Left renal cortex interstitium (tissue), 4 donors: Measurements from ENCODE around the gene GPR82. TPM values are rescaled to one million over a fixed set of nuclear protein-coding genes. Genes with fewer than 3 reads are reported as not detected.
"Not testable (repeated sequence)": the region's sequence is repeated elsewhere in the genome, so short reads cannot be mapped to it uniquely, and the experiment has no call there.

Source experiments
- DNase-seq, 4 donors: peaks; one replicate each; pipeline ENCODE4 v3.0.0-alpha.2; 2013; ENCODE audit warnings: low read depth in 4 of 4, low spot score in 2 of 4, missing footprints in 1 of 4
- polyA plus RNA-seq, 4 donors: library from polyadenylated mRNA; unstranded; fragments of 120-200 nt; gene quantifications; one replicate each; pipeline ENCODE4 v1.2.1, GENCODE V29; 2013; ENCODE audit not compliant: insufficient read length in 4 of 4

The GPR82 gene
- polyA plus RNA-seq, result under 1 TPM; 0.08 to 0.14 (median 0.11) TPM

GRCh38 chrX:41723826-41724225 is at the start of gene GPR82:
Gene GPR82, plus strand, starts transcription at chrX:41724181. Its CDS starts 2,846 bp downstream, at chrX:41727027.
- DNase-seq, result no peak

GRCh38 chrX:41676361-41676760 is 47.6 kb upstream of the GPR82 start:
- not testable (repeated sequence) for DNase-seq

- DNase-seq, result no peak
Observed at GRCh38 chrX:41677183-41678060, 46.6 kb upstream of the GPR82 start.

GRCh38 chrX:41684138-41684537 is 39.8 kb upstream of the GPR82 start:
- DNase-seq, result no peak

GRCh38 chrX:41684940-41685339 is 39.0 kb upstream of the GPR82 start:
- no peak for DNase-seq

GRCh38 chrX:41686788-41687187 is 37.2 kb upstream of the GPR82 start:
- no peak for DNase-seq

- DNase-seq, result no peak
Observed at GRCh38 chrX:41688156-41688555, 35.8 kb upstream of the GPR82 start.

- DNase-seq, result no peak
Observed at GRCh38 chrX:41688835-41689234, 35.1 kb upstream of the GPR82 start, which contains the start of gene GPR34. Gene GPR34, plus strand, starts transcription at chrX:41688973. Its CDS starts 6,661 bp downstream, at chrX:41695634.

GRCh38 chrX:41689711-41690110 is 34.3 kb upstream of the GPR82 start:
- DNase-seq, result no peak

GRCh38 chrX:41692162-41692749 is 31.7 kb upstream of the GPR82 start:
- no peak for DNase-seq

- DNase-seq, result no peak
Observed at GRCh38 chrX:41693024-41693423, 31.0 kb upstream of the GPR82 start.

GRCh38 chrX:41695426-41695825 is 28.6 kb upstream of the GPR82 start:
- DNase-seq, result no peak

- no peak for DNase-seq
Observed at GRCh38 chrX:41703574-41704029, 20.4 kb upstream of the GPR82 start.

GRCh38 chrX:41705042-41705441 is 18.9 kb upstream of the GPR82 start:
- no peak for DNase-seq

- no peak for DNase-seq
Observed at GRCh38 chrX:41705680-41706374, 18.2 kb upstream of the GPR82 start.

GRCh38 chrX:41707218-41707617 is 16.8 kb upstream of the GPR82 start:
- DNase-seq, result no peak

GRCh38 chrX:41708486-41708885 is 15.5 kb upstream of the GPR82 start:
- DNase-seq, result no peak

GRCh38 chrX:41711021-41711667 is 12.8 kb upstream of the GPR82 start:
- DNase-seq, result no peak

- no peak for DNase-seq
Observed at GRCh38 chrX:41716222-41716621, 7.8 kb upstream of the GPR82 start.

GRCh38 chrX:41716767-41717473 is 7.1 kb upstream of the GPR82 start:
- DNase-seq, result no peak
